Progenitor cell of endocrine pancreas (in vitro differentiated cells): ENCODE results near the gene AMIGO2. TPM values are rescaled to one million over a fixed set of nuclear protein-coding genes. Genes with fewer than 3 reads are reported as not detected.

Source experiments
- DNase-seq: peaks from one replicate; pipeline ENCODE4 v3.0.0; 2021; ENCODE audit warnings: low spot score; ENCODE audit not compliant: unreplicated experiment
- H3K27ac Mint-ChIP-seq: 2 replicates; pipeline ENCODE4 v1.8.0; 2021; ENCODE audit warnings: mild to moderate bottlenecking, moderate library complexity, mixed read lengths
- H3K27me3 Mint-ChIP-seq: 2 replicates; pipeline ENCODE4 v1.8.0; 2021; ENCODE audit warnings: mixed read lengths
- H3K36me3 Mint-ChIP-seq: 2 replicates; pipeline ENCODE4 v1.8.0; 2022; ENCODE audit warnings: mixed read lengths; ENCODE audit not compliant: insufficient read depth
- H3K4me1 Mint-ChIP-seq: 2 replicates; pipeline ENCODE4 v1.8.0; 2021; ENCODE audit warnings: low read depth, mixed read lengths
- H3K4me3 Mint-ChIP-seq: 2 replicates; pipeline ENCODE4 v1.8.0; 2021; ENCODE audit warnings: low read depth, mild to moderate bottlenecking, moderate library complexity, mixed read lengths
- H3K9me3 Mint-ChIP-seq: 2 replicates; pipeline ENCODE4 v1.8.0; 2021; ENCODE audit warnings: low read depth, mixed read lengths
- CTCF ChIP-seq: fragments of 200-600 bp; sonication (generic); IDR thresholded peaks from one replicate; pipeline ENCODE4 v1.5.0; 2021; ENCODE audit warnings: antibody characterized with exemption, mild to moderate bottlenecking; ENCODE audit not compliant: unreplicated experiment
- total RNA-seq: library from RNA; stranded (reverse); gene quantifications from 2 replicates; pipeline ENCODE4 v1.2.1, GENCODE V29; 2021

AMIGO2 gene
- total RNA-seq, 1 donor from 2014 or later: 10.7 TPM

- Mint-ChIP-seq H3K9me3 (no peaks in the 10 kb centered on the region), H3K4me3 (peak overlapping the region; percentile 83), H3K4me1 (peaks cover 14% of the 10 kb centered on the region), H3K27me3 (peaks cover 57% of the 10 kb centered on the region), H3K36me3 (no peaks in the 10 kb centered on the region), H3K27ac (no peak overlapping the region)
- DNase-seq: no peak
- no peak for TF ChIP-seq CTCF
Measured at GRCh38 chr12:47077206-47078085, 2.3 kb downstream of the AMIGO2 start.

- no peak for TF ChIP-seq CTCF
- no peaks in the 10 kb centered on the region for H3K36me3 Mint-ChIP-seq
- no peak overlapping the region for H3K27ac Mint-ChIP-seq
- H3K27me3 Mint-ChIP-seq: peaks cover 37% of the 10 kb centered on the region
- no peak for DNase-seq
- H3K9me3 Mint-ChIP-seq: no peaks in the 10 kb centered on the region
- no peak overlapping the region for H3K4me3 Mint-ChIP-seq
- peaks cover 12% of the 10 kb centered on the region for H3K4me1 Mint-ChIP-seq
Measured at GRCh38 chr12:47075192-47076084, 4.3 kb downstream of the AMIGO2 start.

DNA sequence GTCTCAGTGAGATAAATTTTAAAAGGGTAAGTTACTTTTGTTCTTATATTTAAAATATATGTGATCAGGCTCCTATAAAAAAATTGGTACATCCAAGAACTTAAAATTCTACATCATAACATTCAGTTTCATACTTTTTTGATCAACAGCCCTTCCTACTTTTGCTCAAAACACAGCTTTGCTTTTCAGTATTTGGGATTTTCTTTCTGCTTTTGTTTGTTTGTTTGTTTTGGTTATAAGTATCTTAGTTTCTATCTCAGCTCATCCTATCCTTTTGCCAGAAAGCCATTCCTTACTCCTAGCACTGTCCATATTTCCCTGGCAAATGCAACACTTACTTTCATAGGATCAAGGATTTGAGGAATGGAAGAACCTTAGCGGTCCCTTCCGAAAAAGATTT is 5.0 kb downstream of the AMIGO2 start:
- Mint-ChIP-seq H3K4me3 (no peak overlapping the region), H3K27ac (no peak overlapping the region), H3K9me3 (no peaks in the 10 kb centered on the region), H3K36me3 (no peaks in the 10 kb centered on the region), H3K27me3 (peaks cover 33% of the 10 kb centered on the region), H3K4me1 (peaks cover 17% of the 10 kb centered on the region)
- TF ChIP-seq CTCF: no peak
- DNase-seq: no peak

DNA sequence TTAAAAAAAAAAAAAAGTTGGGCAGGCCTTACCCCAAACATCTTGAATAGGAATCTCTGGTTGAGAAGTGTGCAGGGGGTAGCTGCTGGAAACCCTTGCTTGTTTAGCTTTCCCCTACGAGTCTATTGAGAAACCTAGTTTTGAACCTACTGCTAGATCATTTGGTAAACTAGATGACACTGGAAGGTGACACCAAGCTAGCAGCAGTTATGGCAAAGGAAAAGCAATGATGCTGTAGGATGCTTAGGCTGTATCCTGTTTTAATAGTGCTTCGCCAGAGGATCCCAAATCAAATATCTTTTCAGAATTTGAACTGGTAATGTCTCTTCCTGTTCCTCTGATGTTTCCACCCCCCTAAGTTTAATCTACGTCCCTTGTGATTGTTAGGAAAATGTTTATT is 5.8 kb downstream of the AMIGO2 start:
- Mint-ChIP-seq H3K4me1 (peaks cover 12% of the 10 kb centered on the region), H3K9me3 (no peaks in the 10 kb centered on the region)
- no peak for TF ChIP-seq CTCF

GRCh38 chr12:47071241-47071852 is 8.4 kb downstream of the AMIGO2 start:
- no peak overlapping the region for H3K4me3 Mint-ChIP-seq

More for the DNA sequence above, 5.8 kb downstream of the AMIGO2 start:
- H3K27me3 Mint-ChIP-seq: peaks cover 28% of the 10 kb centered on the region
- H3K27ac Mint-ChIP-seq: no peak overlapping the region
- H3K4me3 Mint-ChIP-seq: no peak overlapping the region
- no peaks in the 10 kb centered on the region for H3K36me3 Mint-ChIP-seq
- no peak for DNase-seq

More at GRCh38 chr12:47071241-47071852, 8.4 kb downstream of the AMIGO2 start:
- no peak for DNase-seq
- Mint-ChIP-seq H3K4me1 (peaks cover 15% of the 10 kb centered on the region), H3K9me3 (no peaks in the 10 kb centered on the region), H3K27me3 (peaks cover 7% of the 10 kb centered on the region), H3K27ac (no peak overlapping the region), H3K36me3 (no peaks in the 10 kb centered on the region)
- TF ChIP-seq CTCF: peak; percentile 59
